Gastroesophageal sphincter (tissue), 3 donors: Measurements from ENCODE around the gene OTULIN.

Experiments used
- EP300 ChIP-seq: sonication (generic); formaldehyde crosslinking; IDR thresholded peaks from one replicate; pipeline ENCODE4 v1.6.1; 2017; ENCODE audit warnings: antibody characterized with exemption, mild to moderate bottlenecking
- POLR2AphosphoS5 ChIP-seq: sonication (generic); formaldehyde crosslinking; IDR thresholded peaks from one replicate; pipeline ENCODE4 v1.6.1; 2017; ENCODE audit warnings: antibody characterized with exemption
- TF ChIP-seq, protein P1 (sequence below), 4 experiments: fragments of 200-600 bp in 2 of 4; fragments of 450-650 bp in 2 of 4; sonication (generic) in 1 of 4; IDR thresholded peaks; one replicate each; pipeline ENCODE4 v1.5.1; 2017 to 2019; ENCODE audit warnings: antibody characterized with exemption in 4 of 4, mild to moderate bottlenecking in 2 of 4, moderate library complexity in 2 of 4

DNA sequence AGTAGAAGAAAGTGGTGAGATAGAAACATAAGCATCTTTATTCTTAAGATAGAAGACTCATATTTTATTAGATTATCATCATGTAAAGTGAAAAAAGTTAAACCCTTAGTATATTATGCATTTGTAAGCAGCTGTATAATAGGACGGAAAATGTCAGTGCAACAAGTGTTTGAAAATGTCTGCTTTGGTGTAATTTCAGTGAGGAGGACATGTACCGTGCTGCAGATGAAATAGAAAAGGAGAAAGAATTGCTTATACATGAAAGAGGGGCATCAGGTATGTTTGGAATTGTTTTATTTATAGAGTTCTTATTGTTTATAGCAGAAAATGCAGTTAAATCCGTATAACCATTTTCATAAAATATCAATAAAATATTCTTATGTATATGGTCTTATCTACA, 8.9 kb downstream of the OTULIN start:
- TF ChIP-seq, protein P1, sequence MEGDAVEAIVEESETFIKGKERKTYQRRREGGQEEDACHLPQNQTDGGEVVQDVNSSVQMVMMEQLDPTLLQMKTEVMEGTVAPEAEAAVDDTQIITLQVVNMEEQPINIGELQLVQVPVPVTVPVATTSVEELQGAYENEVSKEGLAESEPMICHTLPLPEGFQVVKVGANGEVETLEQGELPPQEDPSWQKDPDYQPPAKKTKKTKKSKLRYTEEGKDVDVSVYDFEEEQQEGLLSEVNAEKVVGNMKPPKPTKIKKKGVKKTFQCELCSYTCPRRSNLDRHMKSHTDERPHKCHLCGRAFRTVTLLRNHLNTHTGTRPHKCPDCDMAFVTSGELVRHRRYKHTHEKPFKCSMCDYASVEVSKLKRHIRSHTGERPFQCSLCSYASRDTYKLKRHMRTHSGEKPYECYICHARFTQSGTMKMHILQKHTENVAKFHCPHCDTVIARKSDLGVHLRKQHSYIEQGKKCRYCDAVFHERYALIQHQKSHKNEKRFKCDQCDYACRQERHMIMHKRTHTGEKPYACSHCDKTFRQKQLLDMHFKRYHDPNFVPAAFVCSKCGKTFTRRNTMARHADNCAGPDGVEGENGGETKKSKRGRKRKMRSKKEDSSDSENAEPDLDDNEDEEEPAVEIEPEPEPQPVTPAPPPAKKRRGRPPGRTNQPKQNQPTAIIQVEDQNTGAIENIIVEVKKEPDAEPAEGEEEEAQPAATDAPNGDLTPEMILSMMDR (IDR thresholded peaks at IDR 0.05), result no peak
- TF ChIP-seq POLR2AphosphoS5, result no peak
- TF ChIP-seq EP300, result no peak
